Measurements from ENCODE around the gene GIPC2. TPM values are rescaled to one million over a fixed set of nuclear protein-coding genes. Genes with fewer than 3 reads are reported as not detected.

GIPC2 gene
- total RNA-seq, 1 donor from 2014 or later = 4.2 TPM

DNA sequence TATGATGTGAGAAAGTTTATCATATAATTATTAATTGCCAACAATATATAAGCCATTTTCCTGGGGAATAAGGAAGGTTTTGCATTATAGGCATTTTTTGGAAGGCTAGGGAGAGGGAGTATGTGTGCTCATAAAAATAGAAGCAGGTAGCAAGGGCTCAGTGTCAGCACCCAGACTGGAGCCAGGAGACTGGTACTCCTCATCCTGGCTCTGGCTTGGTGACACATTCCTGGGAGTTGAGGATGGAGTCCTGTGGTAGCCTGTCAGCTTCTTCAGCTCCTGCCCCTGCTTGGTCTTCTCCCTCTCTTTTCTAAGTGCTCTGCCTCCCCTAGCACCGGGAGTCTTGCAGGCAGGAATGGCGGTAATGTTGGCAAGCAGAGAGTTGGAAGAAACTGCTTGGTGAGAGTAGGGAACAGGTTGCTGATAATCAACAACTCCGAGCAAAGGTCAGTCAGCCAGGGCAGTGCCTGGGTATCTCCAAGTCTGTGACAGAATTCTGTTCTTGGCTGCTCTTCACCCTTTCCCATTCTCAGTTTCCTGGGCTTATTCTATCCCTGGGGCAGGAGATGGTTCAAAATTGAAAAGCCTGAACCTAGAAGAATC, 23.0 kb downstream of the GIPC2 start:
- H3K36me3 Mint-ChIP-seq (ENCODE audit: insufficient read depth) = no peaks in the 10 kb centered on the region
- H3K9me3 Mint-ChIP-seq (ENCODE audit: low read depth) = no peaks in the 10 kb centered on the region
- peak overlapping the region; percentile 33 for H3K27ac Mint-ChIP-seq
- H3K4me1 Mint-ChIP-seq (ENCODE audit: low read depth) = peaks cover 12% of the 10 kb centered on the region
- no peaks in the 10 kb centered on the region for H3K27me3 Mint-ChIP-seq
- TF ChIP-seq, protein P1, sequence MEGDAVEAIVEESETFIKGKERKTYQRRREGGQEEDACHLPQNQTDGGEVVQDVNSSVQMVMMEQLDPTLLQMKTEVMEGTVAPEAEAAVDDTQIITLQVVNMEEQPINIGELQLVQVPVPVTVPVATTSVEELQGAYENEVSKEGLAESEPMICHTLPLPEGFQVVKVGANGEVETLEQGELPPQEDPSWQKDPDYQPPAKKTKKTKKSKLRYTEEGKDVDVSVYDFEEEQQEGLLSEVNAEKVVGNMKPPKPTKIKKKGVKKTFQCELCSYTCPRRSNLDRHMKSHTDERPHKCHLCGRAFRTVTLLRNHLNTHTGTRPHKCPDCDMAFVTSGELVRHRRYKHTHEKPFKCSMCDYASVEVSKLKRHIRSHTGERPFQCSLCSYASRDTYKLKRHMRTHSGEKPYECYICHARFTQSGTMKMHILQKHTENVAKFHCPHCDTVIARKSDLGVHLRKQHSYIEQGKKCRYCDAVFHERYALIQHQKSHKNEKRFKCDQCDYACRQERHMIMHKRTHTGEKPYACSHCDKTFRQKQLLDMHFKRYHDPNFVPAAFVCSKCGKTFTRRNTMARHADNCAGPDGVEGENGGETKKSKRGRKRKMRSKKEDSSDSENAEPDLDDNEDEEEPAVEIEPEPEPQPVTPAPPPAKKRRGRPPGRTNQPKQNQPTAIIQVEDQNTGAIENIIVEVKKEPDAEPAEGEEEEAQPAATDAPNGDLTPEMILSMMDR (IDR thresholded peaks at IDR 0.05; ENCODE audit: unreplicated experiment) = no peak
- H3K4me3 Mint-ChIP-seq (ENCODE audit: low read depth) = no peak overlapping the region
- no peak for DNase-seq (ENCODE audit: low spot score, unreplicated experiment)

DNA sequence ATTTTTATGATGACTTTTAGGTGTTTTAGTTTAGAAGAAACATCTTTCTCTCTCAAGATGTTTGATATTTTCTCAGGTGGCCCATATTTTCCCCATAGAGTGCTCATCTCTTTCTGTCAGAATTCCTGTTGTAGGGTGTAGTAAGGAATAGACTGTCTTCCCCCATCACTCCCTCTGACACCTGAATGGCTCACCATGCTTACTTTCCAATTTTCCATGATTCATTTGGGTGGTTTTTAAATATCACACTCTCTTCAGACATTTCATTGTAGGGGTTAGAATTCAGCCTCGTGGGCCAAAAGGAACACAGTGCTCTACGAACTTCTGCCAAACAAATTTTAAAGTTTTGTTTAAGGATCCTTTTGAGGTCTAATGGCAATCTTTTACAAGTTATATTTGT, 24.0 kb downstream of the GIPC2 start:
- Mint-ChIP-seq H3K27me3 (no peaks in the 10 kb centered on the region), H3K36me3 (ENCODE audit: insufficient read depth) (no peaks in the 10 kb centered on the region), H3K4me1 (ENCODE audit: low read depth) (peaks cover 12% of the 10 kb centered on the region), H3K9me3 (ENCODE audit: low read depth) (no peaks in the 10 kb centered on the region), H3K27ac (no peak overlapping the region), H3K4me3 (ENCODE audit: low read depth) (no peak overlapping the region)
- TF ChIP-seq, protein P1 (IDR thresholded peaks at IDR 0.05; ENCODE audit: unreplicated experiment) = no peak
- DNase-seq (ENCODE audit: low spot score, unreplicated experiment) = no peak

DNA sequence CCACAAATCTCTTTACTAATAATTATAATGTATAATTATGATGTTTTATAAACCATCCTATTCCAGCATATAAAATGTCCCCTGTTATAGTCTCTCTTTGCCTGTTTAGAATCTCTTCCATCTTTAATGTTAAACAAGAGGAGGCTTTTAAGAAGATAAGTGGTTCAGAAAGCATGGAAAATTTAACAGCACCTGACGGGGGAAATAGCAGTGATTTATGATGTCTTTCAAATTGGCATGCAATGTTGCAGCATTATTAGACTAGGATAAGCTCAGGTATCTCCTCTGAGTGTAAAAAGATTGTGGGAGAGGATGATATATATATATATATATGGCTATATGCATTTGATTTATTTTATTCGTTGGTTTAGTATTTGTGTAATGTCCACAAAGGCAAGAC, 24.4 kb downstream of the GIPC2 start:
- H3K36me3 Mint-ChIP-seq (ENCODE audit: insufficient read depth) = no peaks in the 10 kb centered on the region
- TF ChIP-seq, protein P1 (IDR thresholded peaks at IDR 0.05; ENCODE audit: unreplicated experiment) = no peak
- no peaks in the 10 kb centered on the region for H3K27me3 Mint-ChIP-seq
- no peak for DNase-seq (ENCODE audit: low spot score, unreplicated experiment)
- no peak overlapping the region for H3K4me3 Mint-ChIP-seq (ENCODE audit: low read depth)
- H3K4me1 Mint-ChIP-seq (ENCODE audit: low read depth) = peaks cover 12% of the 10 kb centered on the region
- no peaks in the 10 kb centered on the region for H3K9me3 Mint-ChIP-seq (ENCODE audit: low read depth)
- no peak overlapping the region for H3K27ac Mint-ChIP-seq

DNA sequence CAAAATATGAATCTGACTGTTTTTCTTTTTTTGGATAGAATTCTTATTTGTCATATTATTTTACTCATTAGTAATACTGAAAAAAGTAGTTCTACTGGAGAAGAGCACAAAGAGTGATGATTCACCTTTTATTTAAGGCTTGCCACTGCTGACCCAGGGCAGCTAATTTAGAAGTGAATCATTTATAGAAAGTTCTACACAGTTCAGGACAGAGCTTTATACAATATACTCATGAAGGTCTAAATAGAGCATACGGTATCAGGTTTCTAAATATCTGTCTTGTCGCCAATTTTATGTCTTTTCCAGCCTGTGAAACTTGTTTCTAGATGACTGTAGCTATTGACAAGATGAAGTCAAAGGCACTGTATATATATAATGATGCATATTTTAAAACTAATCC, 25.0 kb downstream of the GIPC2 start:
- H3K27me3 Mint-ChIP-seq = no peaks in the 10 kb centered on the region
- H3K36me3 Mint-ChIP-seq (ENCODE audit: insufficient read depth) = no peaks in the 10 kb centered on the region
- H3K4me3 Mint-ChIP-seq (ENCODE audit: low read depth) = no peak overlapping the region
- H3K27ac Mint-ChIP-seq = no peak overlapping the region
- no peaks in the 10 kb centered on the region for H3K9me3 Mint-ChIP-seq (ENCODE audit: low read depth)
- peaks cover 12% of the 10 kb centered on the region for H3K4me1 Mint-ChIP-seq (ENCODE audit: low read depth)
- TF ChIP-seq, protein P1 (IDR thresholded peaks at IDR 0.05; ENCODE audit: unreplicated experiment) = no peak
- no peak for DNase-seq (ENCODE audit: low spot score, unreplicated experiment)

DNA sequence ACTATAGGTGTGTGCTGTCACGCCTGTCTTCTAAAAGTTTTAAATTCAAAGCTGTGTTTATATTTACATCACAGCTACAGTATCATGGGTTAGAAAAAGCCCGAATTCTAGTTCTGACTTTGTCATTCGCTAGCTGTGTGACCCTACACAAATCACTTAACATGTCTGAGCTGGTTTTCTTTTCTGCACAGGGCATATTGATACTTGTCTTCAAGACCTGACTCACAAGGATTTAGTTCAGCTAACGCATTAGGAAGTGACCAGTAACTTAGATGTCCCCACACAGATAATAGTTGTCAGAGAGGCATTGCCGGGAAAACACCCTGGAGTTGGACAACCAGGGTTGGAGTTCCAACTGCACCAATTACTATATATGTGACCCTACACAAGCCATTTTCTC, 25.9 kb downstream of the GIPC2 start:
- TF ChIP-seq, protein P1 (IDR thresholded peaks at IDR 0.05; ENCODE audit: unreplicated experiment) = no peak
- Mint-ChIP-seq H3K27me3 (no peaks in the 10 kb centered on the region), H3K9me3 (ENCODE audit: low read depth) (no peaks in the 10 kb centered on the region), H3K27ac (no peak overlapping the region), H3K4me3 (ENCODE audit: low read depth) (no peak overlapping the region), H3K36me3 (ENCODE audit: insufficient read depth) (no peaks in the 10 kb centered on the region), H3K4me1 (ENCODE audit: low read depth) (peaks cover 12% of the 10 kb centered on the region)
- no peak for DNase-seq (ENCODE audit: low spot score, unreplicated experiment)

Measured in progenitor cell of endocrine pancreas (in vitro differentiated cells).